Activated naive CD8-positive, alpha-beta T cell treated with anti-CD3 and anti-CD28 coated beads, Interleukin-2, amount 50 U/mL, for 16 hours (primary cell): ENCODE measurements around the gene EHMT1.
"Not testable (repeated sequence)": the region's sequence is repeated elsewhere in the genome, so short reads cannot be mapped to it uniquely, and the experiment has no call there.

ENCODE experiments used
- DNase-seq: peaks from one replicate; pipeline ENCODE4 v3.0.0-alpha.2; 2020; ENCODE audit warnings: low read depth, low spot score

EHMT1 gene

DNA sequence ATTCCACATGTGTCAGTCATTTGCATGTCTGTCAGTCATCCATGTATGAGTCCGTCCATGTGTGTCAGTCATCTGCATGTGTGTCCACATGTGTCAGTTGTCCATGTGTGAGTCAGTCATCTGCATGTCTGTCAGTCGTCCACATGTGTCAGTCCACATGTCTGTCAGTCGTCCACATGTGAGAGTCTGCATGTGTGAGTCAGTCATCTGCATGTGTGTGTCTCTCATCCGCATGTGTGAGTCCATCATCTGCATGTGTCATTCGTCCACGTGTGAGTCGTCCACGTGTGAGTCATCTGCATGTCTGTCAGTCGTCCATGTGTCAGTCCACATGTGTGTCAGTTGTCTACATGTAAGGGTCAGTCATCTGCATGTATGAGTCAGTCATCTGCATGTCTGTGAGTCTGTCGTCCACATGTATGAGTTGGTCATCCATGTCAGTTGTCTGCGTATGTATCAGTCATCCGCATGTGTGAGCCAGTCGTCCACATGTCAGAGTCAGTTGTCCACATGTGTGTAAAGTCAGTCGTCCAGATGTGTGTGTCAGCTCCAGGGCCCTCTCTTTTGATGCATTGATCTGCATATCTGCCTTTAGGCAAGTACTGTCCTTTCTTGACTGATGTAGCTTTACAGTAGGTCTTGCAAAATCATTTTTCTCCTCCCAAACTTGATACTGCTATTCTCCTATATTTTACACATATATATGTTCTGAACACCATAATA, 186.3 kb downstream of the EHMT1 start:
- DNase-seq = no peak

DNA sequence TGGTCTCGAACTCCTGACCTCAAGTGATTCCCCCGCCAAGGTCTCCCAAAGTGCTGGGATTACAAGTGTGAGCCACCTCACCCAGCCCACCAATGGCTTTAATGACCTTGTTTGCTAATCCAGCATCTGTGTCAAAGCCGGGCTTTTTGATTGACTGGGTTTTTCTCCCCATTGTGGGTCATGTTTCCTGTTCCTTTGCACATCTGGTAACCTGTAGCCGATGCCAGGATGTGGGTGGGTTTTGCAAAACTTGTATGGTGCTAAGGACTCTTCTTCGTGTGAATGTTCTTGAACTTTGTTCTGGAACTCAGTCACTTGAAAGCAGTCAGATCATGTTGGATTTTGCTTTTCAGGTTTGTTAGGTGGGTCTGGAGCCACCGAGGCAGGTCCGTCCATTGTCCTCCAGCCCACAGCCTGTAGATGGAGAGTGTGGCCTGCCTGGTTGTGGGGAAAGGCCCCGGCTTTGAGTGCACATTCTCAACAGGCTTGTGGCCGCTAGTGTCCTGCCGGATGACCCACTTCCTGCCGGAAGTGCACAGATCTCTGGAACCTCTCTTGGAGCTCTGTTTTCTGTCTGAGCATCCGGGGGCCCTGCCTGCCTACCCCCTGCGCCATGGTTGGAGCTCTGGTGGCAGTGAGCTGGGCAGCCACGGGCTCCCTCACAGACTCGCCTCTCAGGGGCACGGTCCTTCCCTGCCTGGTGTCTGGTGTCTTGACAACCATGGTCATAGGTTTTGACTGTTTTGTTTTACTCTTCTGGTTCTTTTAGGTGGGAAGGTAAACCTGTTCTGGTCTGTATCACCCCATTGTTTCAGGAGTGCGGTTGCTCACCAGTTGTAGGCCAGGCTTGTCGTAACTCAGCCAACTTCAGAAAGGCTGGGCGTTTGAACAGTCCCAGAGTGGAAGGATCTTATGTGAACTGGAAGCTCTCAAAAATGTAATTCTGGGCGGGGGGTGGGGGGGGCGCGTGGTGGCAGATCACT, 189.2 kb downstream of the EHMT1 start:
- no peak for DNase-seq

DNA sequence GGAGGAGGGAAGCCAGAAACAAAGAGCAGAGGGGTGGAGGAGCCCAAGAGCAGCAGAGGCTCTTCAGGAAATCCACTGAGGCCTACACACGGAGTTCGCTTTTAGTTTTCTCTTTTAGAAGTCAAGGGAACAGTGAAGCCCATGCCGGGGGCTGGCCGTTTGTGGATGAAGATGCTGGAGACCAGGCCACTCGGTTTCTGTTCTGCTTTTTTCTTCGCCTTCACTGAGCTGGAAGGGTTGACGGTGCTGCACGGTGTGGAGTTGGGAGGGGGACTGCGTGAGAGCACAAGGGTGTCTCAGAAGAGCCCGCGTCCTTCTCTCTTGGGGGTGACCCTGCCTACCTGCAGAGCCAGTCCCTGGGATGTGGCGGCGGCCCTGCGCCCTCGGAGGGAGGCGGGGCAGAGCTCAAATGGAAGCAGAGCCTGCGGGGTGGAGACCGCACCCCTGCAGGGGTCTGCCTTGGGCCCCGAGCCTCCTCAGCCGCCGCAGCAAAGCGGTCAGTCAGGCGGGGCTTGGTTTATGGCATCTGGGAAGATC, 190.3 kb downstream of the EHMT1 start:
- no peak for DNase-seq

DNA sequence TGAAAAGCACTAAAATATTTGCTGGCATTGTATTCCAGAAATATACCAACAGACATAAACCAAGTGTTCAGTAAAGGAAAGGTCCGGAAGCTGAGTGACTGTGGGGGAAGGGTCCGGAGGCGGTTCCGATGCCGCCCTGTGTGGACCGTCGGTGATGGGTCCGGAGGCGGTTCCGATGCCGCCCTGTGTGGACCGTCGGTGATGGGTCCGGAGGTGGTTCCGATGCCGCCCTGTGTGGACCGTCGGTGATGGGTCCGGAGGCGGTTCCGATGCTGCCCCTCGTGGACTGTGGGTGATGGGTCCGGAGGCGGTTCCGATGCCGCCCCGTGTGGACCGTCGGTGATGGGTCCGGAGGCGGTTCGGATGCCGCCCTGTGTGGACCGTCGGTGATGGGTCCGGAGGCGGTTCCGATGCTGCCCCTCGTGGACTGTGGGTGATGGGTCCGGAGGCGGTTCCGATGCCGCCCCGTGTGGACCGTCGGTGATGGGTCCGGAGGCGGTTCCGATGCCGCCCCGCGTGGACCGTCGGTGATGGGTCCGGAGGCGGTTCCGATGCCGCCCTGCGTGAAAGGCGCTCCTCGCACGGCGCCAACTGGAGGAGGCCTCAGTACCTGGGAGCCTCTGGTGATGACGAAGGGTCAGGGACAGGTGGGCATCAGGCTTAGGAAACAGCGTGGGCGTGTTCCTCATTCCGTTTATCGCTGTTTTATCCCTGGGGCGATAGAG, 191.1 kb downstream of the EHMT1 start:
- not testable (repeated sequence) for DNase-seq

DNA sequence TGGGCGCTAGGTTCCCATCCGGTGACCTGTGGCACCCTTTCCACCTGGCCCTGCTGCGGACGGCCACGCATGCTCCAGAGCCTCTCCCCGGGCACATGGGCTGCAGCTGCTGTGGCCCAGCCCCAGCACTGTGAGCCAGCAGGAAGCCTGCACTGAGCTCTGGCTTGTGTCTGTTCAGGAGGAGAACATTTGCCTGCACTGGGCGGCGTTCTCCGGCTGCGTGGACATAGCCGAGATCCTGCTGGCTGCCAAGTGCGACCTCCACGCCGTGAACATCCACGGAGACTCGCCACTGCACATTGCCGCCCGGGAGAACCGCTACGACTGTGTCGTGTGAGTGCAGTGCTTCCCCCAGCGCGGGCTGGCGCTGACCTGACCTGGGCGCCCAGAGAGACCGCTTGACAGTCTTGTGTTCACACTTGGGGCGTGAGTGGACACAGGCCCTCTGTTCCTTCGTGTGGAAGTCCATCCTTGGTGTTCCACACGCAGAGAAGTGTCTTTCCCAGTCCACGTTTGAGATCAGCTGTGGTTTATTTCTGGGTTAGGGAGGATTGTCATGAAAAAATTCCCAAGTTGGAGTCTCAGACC, 192.6 kb downstream of the EHMT1 start:
- no peak for DNase-seq

DNA sequence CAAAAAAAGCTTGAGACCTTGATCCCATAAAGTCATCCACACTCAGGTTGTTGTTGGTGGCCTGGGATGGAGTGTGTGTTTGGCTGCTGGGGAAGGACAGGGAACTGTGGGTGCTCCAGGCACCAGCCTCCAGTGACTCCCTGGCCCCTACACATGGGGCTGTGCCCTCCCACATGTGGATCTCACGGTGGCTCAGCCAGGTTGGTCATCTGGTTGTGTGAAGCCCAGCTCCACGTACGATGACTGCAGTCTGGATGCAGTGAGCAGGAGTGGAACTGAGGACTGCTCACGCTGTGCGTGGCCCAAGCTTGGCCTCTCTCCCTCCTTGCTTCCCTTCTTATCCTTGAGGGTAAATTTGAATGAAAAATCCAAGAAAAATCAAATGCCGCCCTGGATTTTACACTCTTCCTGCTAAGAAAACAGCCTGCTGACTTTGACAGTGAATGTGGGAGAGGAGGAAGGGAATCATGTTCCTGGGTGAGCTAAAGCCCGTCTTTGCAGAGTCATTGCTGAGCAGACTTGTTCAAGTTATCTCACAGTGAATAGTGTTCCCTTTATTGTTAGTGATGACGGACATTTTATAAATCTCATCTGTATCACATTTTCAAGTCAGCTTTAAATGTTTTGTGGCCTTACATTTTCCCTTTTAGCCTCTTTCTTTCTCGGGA, 193.7 kb downstream of the EHMT1 start:
- no peak for DNase-seq

DNA sequence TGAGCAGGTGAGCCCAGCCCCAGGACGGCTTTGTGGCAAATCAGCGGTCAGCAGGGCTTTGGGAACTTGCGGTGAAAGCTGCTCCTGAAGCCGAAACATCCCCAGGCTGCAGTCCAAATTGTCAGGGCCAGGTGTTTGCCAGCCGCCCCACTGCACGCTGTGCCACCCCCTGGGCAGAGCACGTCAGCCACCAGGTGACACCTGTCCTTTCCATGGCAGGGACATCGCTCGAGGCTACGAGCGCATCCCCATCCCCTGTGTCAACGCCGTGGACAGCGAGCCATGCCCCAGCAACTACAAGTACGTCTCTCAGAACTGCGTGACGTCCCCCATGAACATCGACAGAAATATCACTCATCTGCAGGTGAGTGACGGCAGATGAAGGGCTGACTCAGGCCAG, 194.4 kb downstream of the EHMT1 start:
- DNase-seq = no peak

DNA sequence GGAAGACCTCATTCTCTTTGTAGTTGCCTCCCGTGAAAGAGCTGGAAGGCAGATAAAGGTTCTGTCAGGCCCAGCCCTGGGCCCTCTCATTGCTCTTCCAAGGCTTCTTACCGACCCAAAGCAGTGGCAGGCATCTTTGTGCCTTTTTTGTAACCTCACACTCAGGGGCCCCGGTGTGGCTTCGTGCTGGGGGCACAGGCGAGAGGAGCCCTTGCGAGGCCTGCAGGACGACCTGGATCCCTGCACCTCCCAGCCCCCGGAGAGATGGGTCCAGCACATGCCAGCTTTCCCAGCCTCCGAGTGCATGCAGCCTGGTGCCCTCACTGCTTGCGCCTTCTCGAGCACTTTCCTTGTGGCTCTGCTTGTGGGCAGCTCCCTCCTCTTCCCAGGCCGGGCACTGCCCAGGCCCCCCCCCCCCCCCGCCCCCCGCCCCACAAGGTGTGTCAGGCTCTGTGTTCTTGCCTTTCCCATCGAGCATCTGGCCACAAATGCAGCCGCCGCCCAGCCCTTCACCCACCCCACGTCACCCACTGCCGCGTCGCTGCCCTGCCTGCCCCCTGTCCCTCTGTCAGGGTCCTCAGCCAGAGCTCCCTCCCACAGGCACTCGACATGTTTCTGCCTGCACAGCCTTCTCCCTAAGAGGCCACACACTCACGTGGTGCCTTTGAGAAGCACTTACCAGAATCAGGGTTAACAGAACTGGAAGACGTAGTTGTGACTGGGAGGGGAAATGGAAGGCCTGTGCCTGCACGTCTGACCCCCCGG, 195.0 kb downstream of the EHMT1 start:
- no peak for DNase-seq

DNA sequence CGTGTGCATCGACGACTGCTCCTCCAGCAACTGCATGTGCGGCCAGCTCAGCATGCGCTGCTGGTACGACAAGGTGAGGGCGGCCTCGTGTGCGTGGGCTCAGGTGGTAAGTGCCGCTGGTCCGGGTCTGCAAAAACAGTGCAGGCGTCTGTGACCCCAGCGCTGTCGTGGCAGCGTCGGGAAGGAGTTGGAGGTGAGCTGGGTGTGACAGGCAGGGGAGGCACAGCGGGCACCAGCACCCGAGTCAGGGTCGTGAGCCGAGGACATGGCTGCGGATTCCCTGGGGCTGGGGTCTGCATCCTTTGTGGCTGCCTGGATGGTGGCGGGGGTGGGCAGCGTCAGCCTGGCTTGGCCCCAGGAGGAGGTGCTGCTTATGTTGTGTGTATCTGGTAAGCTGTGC, 195.6 kb downstream of the EHMT1 start:
- DNase-seq = no peak

DNA sequence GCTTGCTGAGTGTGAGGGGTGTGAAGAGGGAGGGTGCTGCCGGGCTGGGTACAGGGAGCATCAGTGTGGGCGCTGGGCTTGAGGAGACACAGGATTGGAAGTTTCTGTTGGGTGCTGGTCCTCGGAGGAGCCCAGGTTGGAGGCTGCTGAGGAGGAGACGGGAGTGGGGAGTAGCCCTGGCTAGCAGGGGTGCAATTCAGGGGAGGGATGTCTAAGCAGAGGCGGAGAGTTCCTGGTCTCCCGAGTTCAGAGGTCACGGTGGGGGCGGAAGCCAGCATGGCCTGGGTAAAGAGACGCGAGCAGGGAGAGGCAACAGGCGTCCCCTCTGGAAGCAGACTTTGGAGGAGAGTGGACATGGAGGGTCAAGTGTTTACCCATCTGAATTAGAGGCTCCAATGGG, 196.0 kb downstream of the EHMT1 start:
- no peak for DNase-seq

DNA sequence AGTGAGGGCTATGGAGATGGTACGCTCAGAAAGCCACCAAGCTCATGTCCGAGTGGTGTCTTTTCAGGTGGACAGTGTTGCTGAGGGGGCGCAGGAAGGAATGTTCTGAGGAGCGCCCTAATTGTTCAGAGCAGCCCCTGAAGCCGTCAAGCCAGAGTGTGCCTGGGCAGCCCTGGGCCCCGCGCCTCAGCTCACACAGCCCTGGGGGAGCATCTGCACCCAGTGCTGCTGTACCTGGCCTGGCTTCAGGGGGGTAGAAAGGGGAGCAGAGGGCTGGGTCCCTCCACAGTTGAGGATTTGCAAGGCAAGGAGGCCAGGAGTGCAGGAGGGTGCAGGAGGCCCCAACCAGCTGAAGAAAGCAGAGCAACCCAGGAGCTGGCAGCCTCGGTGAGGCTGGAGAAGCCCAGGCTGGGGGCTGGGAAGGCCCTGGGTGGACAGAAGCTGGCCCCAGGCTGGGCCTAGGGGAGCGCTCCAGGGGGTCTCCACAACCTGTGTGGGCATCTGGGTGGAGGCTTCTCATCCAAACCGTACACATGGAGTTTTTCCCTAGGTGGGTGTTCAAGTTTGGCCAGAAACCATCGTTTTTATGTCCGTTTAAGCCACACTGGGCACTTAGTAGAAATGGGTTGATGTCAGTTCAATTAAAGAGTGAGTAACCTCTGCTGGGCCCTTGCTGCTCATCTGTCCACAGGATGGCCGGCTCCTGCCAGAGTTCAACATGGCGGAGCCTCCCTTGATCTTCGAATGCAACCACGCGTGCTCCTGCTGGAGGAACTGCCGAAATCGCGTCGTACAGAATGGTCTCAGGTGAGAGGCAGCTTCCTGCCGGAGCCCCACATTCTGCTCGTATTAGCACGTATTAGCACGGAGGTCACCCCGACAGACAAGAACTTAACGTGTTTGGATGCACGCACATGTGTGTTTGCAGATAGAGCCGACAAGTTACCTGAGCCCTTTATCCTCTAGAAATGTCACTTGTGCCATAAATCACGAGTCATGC, 196.8 kb downstream of the EHMT1 start:
- DNase-seq = no peak

DNA sequence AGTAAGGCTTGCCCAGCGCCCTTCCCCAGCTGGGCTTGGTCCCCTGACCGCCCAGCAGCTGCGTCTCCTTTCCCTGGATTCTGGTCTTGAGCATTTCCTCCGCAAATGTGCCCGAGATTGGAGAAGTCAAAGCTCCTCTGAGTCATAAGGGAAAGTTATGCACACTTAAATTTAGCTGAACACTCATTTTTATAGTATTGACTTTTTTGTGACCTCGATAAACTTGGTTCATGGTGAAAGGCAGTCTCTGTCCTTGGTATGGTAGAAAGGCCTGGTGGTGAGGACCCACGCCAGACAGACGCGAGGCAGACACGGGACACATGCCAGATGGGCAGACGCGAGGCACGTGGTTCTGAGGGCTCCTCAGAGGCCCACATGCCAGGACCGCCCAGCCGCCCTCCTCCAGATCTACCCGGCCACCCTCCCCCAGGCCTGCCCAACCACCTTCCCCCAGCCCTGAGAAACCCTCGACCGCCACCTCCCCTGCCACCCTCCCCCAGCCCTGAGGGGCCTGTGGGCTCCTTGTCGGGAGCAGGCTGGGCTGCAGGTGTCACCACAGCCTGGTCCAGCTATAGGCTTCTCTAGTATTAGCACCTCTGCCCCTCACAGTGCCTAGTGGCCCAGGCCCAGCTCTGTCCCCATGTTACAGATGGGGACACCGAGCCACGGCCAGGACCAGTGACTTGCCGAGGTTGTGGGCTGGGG, 197.9 kb downstream of the EHMT1 start:
- no peak for DNase-seq

DNA sequence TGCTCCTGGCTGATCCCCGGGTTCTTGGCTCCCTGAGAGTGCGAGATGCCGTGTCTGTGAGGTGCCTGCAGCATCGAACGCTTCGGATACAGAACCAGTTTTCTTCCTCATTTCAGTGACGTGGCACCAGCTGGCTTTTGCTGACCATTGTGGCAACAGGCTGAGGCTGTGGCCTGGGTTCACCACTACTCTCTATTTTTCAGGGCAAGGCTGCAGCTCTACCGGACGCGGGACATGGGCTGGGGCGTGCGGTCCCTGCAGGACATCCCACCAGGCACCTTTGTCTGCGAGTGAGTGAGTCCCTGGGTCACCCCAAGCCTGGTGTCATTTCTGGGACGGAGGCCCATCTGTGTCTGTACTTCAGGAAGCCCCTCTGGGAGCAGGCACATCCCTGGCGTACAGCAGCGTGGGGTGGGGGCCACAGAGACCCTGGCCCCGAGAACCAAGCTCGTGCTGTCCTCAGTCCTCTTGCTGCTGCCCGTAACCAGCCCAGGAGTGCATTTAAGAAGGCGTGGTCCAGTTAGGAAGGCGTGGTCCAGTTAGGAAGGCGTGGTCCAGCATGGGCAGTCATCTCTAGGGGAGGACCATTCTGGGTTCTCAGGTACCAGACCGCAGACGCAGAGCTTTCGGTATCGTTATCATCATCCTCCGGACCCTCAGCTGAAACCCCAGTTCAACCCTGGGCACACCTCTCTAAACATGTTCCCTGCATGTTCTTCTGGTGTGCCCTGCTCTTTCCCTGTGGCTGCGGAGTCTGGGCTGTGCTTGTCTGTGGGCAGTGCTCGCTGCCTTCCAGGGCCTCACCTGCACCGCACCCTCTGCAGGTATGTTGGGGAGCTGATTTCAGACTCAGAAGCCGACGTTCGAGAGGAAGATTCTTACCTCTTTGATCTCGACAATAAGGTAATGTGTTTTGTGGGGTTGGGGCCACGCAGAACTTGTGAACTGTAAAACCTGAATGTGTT, 198.7 kb downstream of the EHMT1 start:
- no peak for DNase-seq

DNA sequence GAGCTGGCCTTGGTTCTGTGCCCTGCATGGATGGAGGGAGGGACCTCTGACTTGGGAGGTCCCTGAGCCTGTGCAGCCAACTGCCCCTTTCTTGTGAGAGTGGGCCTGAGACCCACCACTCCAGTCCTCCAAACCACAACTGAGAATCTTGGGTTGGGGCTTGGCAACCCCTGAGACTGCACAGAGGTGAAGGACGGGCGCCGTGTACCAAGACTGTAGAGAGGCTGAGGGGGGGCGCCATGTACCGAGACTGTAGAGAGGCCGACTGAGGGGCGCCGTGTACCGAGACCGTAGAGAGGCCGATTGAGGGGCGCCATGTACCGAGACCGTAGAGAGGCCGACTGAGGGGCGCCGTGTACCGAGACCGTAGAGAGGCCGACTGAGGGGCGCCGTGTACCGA, 199.5 kb downstream of the EHMT1 start:
- DNase-seq = no peak

DNA sequence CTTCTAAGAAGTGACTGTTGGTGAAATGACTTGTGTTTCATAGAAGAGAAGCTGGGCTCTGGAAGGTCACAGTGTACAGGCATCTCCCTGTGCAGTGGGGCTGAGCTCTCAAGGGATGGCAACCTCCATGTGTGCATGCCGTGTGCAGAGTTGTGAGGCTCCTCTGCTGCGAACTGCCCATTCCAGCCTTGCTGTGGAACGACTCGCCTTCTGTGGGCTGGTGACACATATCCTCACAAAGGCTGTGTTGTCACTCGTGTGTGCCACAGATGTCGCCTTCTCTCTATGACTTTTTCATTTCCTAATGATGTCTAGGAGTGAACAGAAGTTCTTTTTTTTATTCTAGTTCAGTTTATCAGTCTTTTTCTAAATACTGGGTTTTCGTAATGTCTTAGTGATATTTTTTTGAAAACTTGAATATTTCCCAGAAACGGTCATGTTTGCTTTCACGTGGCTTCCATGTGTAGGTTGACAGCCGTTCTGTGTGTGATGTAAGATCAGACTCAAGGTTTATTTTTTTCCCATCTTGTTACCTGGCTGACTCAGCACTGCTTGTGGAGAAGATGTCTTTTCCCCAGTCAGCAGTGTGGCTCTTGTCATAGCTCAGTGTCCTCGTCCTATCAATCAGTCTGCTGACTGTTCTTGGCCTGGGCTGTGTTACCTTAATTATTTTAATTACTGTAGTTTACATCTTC, 201.5 kb downstream of the EHMT1 start:
- DNase-seq = no peak

DNA sequence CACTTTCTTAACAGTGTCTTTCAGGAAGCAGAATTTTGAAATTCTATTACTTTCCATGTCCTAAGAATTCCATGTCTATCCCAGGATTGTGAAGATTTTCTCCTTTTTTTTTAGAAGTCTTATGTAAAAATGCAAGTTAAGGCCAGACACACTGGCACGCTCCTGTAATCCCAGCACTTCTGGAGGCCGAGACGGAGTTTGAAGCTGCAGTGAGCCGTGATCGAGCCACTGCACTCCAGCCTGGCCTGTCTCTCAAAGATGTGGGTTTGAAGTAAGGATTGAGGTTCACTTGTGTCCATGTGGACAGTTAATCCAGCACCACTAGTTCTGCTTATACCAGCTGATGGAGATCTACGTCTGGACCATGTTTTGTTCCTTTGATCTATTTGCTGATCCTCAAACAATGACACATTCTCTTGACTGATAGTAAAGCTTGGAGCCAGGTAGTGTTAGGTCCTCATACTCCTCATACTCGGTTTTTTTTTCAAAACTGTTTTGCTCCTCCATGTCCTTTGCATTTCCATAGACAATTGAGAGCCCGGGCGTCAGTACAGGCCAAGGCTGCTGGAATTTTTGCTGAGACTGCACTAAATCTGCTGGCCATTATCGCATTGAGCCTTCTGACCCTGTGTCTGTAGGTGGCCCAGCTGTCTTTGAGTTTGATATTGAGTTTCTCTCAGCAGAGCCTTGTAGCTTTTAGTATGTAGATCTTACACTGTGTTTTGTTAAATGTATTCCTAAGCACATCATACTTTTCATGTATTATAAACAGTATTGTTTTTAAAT, 205.4 kb downstream of the EHMT1 start:
- no peak for DNase-seq
